Head of caudate nucleus (tissue), 42 donors: ENCODE results near the gene UNKL.
A peak's percentile ranks its signal among the peaks of the same experiment; 100 is the strongest.

Source experiments
- DNase-seq, 42 donors: peaks; one replicate each; pipeline versions ENCODE4 v3.0.0 to v3.0.0-alpha.2; 2020 to 2021; ENCODE audit warnings: mixed read lengths in 7 of 42
- intact Hi-C: fragments of 100-400 bp; cut with DNase I; formaldehyde crosslinking; loops from one replicate; pipeline ENCODE4 v1.15.0; 2022

The UNKL gene

DNA sequence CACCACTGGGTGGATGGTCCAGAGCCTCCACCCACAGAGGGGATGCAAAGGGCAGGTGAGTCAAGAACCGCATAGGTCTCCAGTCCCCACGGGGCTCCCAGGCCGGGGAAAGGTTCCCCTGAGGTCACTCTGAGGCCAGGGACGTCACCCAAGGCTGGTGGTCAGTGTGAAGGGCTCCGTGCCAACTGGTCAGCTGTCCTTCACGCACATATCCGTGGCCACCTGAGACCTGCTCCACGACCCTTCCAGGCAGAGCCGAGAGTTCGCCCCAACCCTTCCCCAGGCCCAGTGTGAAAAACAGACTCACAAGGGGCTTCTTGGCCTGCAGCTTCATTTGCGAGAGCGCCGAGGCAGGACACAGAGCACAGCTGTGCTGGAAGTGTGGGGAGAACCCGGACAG is 65.6 kb downstream of the UNKL start:
- DNase-seq, result no peak
- intact Hi-C loops, result no loop called here

GRCh38 chr16:1348441-1348840 is 66.1 kb downstream of the UNKL start:
- intact Hi-C loops, result no loop called here
- DNase-seq, result no peak

GRCh38 chr16:1347962-1348361 is 66.5 kb downstream of the UNKL start:
- intact Hi-C loops, result no loop called here
- DNase-seq, result no peak

- intact Hi-C loops, result no loop called here
- DNase-seq, result no peak
Measured at GRCh38 chr16:1347286-1347855, 67.1 kb downstream of the UNKL start.

GRCh38 chr16:1346422-1347285 is 67.8 kb downstream of the UNKL start:
- no peak for DNase-seq
- intact Hi-C loops, result no loop called here

DNA sequence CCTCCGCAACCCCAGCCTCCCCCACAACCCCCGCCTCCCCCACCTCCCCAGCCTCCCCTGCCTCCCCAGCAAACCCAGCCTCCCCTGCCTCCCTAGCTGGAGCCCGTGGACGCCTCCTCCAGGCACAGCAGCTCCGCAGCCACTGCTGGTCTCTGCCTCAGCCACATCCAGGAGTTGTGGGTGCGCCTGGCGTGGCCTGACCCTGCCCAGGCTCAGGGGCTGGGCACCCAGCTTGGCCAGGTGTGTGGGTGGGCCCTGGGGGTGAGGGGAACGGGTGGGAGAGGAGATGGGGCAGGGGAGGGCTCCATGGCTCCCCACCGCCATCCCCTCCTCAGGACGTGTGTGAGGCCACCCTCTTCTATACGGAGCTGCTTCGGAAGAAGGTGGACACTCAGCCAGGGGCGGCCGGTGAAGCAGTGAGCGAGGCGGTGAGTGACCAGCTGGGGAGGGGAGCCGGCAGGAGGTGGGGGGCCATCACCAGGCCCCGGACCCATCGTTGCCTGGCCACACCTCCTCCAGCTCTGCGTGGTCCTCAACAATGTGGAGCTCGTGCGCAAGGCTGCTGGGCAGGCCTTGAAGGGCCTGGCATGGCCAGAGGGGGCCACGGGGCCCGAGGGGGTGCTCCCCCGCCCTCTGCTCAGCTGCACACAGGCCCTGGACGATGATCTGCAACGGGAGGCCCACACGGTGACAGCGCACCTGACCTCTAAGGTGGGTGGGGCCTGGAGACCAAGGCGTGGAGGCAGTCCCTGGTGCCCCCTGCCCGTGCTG is 68.7 kb downstream of the UNKL start:
- intact Hi-C loops, result no loop called here
- DNase-seq, result no peak

DNA sequence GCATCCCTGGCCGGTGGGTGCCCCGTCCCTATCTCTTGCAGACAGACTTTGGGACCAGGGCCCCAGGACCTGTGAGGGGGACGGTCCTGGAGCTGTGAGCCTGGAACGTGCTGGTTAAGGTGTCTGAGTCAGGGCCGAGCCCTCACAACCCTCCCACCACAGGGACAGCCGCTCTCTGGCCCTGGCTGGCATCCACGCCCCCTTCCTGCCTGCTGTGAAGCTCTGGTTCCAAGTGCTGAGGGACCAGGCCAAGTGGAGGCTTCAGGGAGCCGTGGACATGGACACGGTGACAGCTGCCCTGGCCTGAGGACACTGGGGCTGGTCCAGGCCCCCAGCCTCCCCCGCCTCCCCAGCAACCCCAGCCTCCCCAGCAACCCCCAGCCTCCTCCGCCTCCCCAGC is 69.4 kb downstream of the UNKL start:
- no peak for DNase-seq
- intact Hi-C loops, result no loop called here

DNA sequence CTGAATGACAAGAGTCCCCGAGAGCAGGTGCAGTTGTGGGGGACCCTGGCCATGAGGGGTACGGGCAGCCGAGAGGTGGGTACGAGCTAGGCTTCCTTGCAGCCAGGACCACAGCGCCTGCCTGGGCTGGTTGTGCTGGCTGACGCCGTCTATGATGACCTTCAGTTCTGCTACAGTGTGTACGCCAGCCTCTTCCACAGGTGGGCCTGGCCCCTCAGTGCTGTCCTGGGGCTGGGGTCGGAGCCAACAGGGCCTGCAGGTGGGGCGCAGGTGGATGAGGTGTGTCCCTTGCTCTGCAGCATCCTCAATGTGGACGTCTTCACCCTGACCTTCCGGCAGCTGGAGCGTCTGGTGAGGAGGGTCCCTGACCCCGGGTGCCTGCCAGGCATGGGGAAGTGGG is 70.0 kb downstream of the UNKL start:
- DNase-seq, result no peak
- intact Hi-C loops, result no loop called here

- no peak for DNase-seq
- intact Hi-C loops, result no loop called here
Measured at GRCh38 chr16:1343428-1344242, 70.9 kb downstream of the UNKL start.

DNA sequence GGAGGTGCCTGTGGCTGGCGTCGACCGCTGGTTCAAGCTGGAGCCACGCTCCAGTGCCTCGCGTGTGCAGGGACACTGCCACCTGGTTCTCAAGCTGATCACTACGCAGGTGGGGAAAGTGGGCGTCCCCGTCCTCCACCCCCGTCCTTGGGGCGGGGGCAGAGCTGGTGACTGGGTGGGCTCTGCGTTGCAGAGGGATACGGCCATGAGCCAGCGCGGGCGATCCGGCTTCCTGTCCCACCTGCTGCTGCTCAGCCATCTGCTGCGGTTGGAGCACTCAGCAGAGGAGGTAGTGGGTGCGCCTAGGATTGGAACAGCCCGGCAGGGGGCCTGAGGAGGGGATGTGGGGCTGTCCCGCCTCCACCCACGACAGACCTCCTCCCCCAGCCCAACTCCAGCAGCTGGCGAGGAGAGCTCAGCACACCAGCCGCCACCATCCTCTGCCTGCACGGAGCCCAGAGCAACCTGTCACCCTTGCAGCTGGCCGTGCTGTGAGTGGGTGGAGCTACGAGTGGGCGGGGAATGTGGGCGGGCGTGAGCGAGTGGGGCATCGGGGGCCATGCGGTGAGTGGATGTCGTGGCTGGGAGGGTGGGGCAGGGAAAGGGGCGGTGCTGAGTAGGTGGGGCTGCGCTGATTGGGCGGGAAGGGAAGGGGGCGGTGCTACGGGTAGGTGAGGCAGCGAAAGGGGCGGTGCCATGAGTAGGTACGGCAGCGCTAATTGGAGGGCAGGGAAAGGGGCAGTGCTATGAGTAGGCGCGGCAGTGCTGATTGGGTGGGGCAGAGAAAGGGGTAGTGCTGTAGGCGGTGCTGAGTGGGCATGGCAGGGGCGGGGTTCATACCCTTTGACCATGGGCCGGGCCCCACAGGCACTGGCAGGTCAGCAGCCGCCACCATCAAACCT is 71.7 kb downstream of the UNKL start:
- intact Hi-C loops, result no loop called here
- peak; percentile 65 to 93 (median 83) for DNase-seq

DNA sequence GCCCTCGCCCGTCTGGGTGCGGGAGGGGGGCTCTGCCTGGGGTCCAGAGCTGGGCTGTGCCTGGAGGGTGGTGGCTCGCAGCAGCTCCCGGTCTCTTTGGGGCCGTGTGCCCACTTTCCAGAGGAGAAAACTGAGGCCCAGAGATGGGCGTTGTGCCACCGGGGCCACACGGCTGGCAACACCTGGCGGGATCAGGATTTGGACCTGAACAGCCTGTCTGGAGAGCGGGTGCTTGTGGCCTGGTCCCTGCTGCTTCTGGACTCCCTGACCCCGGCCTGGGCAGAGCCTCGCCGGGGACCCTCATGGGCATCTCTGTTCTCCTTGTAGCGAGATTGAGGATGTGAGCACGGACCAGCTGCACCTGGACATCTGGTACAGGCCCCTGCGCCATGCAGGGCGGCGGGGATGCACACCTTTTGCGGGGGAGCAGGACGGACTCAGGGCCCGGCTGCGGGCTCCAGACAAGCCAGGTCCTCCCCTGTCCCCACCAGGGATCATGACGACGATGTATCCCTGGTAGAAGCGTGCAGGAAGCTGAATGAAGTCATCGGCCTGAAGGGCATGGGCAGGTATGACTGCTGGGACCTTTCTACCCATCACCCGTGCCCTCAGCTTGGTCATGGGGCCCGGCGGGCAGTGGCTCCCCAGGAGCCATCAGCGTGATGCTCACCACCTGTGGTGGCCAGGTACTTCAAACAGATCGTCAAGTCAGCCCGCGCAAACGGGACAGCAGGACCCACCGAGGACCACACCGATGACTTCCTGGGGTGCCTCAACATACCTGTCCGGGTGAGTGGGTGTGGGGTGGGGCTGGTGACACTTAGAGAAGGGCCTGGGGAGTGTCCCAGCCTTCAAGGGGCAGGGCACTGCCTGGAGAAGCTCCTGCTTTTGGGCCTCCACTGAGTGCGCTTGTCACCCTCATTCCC is 72.7 kb downstream of the UNKL start:
- intact Hi-C loops, result no loop called here

DNA sequence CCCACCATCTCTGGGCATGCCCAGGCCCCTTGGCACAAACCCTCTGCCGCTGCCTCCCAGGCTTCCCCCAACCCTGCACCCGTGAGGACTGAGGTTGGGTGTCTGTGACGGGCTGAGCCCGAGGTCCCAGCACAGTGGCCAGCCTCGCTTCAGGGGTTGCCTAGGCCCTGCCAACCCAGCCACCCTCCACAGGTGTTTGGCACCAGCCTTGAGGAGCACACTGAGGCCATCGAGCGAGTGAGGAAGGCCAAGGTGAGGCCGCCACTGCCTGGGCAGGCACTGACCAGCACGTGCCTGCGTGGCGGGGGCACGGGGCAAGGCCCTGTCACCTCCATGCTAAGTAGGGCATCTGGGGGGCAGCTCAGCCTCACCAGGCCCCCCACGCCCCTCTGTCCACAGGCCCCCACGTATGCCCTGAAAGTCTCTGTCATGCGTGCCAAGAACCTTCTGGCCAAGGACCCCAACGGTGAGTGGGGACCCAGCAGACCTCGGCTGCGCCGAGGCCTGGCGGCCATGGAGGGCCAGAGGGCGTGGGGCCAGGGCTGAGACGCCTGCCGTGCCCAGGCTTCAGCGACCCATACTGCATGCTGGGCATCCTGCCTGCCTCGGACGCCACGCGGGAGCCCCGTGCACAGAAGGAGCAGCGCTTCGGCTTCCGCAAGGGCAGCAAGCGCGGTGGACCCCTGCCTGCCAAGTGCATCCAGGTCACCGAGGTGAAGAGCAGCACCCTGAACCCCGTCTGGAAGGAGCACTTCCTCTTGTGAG is 73.6 kb downstream of the UNKL start:
- intact Hi-C loops, result no loop called here
- DNase-seq, result no peak

More for the DNA sequence above, 72.7 kb downstream of the UNKL start:
- no peak for DNase-seq

DNA sequence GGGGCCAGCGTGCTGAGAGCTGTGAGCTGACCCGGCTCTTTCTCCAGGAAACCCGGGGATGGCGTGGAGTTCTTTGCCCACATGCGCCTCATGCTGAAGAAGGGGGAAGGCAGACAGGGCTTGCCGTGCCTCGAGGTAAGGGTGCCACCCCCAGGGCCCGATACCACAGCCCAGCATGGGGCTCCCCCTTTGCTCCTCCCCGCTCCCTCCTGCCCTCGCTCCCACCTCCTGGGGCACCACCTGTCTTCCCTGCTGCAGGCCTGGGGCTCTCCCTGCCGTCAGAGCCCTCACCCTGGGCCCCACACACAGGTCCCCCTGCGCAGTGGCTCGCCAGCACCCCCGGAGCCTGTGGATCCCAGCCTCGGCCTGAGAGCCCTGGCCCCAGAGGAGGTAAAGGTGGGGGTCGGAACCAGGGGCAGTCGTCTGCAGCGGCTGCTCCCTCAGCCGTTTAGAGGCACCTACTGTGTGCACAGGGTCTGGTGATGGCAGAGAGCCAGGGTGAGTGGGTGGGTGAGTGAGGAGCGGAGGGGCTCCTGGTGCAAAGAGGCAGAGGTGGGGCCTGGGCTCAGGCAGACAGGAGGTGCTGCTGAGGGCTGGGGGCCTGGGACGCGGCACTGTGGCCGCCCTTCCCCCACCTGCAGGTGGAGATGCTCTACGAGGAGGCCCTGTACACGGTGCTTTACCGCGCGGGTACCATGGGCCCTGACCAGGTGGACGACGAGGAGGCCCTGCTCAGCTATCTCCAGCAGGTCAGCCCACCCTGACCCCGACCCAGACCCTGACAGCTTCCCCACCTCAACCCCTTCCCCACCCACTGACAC is 75.4 kb downstream of the UNKL start:
- no peak for DNase-seq
- intact Hi-C loops, result no loop called here

GRCh38 chr16:1338119-1338730 is 76.3 kb downstream of the UNKL start:
- intact Hi-C loops, result no loop called here
- DNase-seq, result no peak

DNA sequence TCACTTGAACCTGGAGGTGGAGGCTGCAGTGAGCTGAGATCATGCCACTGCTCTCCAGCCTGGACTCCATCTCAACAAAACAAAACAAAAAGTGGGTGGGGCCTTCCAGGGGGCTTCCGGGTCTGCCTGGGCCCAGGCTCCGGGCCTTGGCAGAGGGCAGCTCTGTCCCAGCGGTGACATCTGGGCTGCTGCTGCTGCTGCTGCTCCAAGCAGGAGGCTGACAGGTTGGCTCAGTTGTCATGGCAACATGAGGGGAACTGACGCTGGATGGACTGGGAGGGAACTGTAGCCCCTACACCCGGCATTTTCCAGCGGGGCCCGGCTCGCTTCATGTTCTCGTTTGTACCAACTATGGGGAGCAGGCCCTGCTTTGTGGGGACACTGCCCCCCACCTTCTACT is 77.0 kb downstream of the UNKL start:
- intact Hi-C loops, result no loop called here
- no peak for DNase-seq
